DOHH2 (cell line): ENCODE measurements around the gene CBLN4.

Source experiments
- H3F3A ChIP-seq: fragments of 200-600 bp; sonication (generic), shearing (Covaris generic); 2 replicates; pipeline ENCODE4 v1.6.0; 2016; ENCODE audit warnings: antibody characterized with exemption, mild to moderate bottlenecking; ENCODE audit not compliant: control insufficient read depth, insufficient read depth
- H3K27ac ChIP-seq: fragments of 200-600 bp; sonication (generic); 2 replicates; pipeline ENCODE4 v1.5.1; 2014; ENCODE audit warnings: low read depth, mild to moderate bottlenecking, low read length, moderate library complexity
- H3K27me3 ChIP-seq: fragments of 200-600 bp; sonication (generic); 2 replicates; pipeline ENCODE4 v1.6.1; 2014; ENCODE audit warnings: mild to moderate bottlenecking, low read length, mixed read lengths; ENCODE audit not compliant: control insufficient read depth
- H3K36me3 ChIP-seq: fragments of 200-600 bp; sonication (generic); 2 replicates; pipeline ENCODE4 v1.6.1; 2014; ENCODE audit warnings: mild to moderate bottlenecking, low read length, moderate library complexity, mixed read lengths; ENCODE audit not compliant: control insufficient read depth
- H3K4me1 ChIP-seq: fragments of 200-600 bp; sonication (generic); 2 replicates; pipeline ENCODE4 v1.6.1; 2014; ENCODE audit warnings: mild to moderate bottlenecking, low read length, mixed read lengths; ENCODE audit not compliant: control insufficient read depth
- H3K4me2 ChIP-seq: fragments of 200-600 bp; sonication (generic); 2 replicates; pipeline ENCODE4 v1.6.0; 2014; ENCODE audit warnings: mild to moderate bottlenecking, low read length, moderate library complexity
- H3K4me3 ChIP-seq: fragments of 200-600 bp; sonication (generic); 2 replicates; pipeline ENCODE4 v1.5.1; 2014; ENCODE audit warnings: mild to moderate bottlenecking, low read length, mixed read lengths
- H3K79me2 ChIP-seq: fragments of 200-600 bp; sonication (generic); 2 replicates; pipeline ENCODE4 v1.6.1; 2014; ENCODE audit warnings: mild to moderate bottlenecking, low read length, mixed read lengths; ENCODE audit not compliant: control insufficient read depth
- H3K9me2 ChIP-seq: fragments of 200-600 bp; sonication (generic); replicated peaks from 2 replicates; pipeline ENCODE4 v1.6.1; 2014; ENCODE audit warnings: mild to moderate bottlenecking, low read length, mixed read lengths; ENCODE audit not compliant: control insufficient read depth
- H3K9me3 ChIP-seq: fragments of 200-600 bp; sonication (generic); 2 replicates; pipeline ENCODE4 v1.6.1; 2014; ENCODE audit warnings: antibody characterized with exemption, low read length, mixed read lengths; ENCODE audit not compliant: control insufficient read depth, insufficient read depth
- H4K20me1 ChIP-seq: fragments of 200-600 bp; sonication (generic); 2 replicates; pipeline ENCODE4 v1.6.0; 2014; ENCODE audit warnings: low read depth, mild to moderate bottlenecking, antibody characterized with exemption, low read length, moderate library complexity; ENCODE audit not compliant: control insufficient read depth, insufficient read depth
- EZH2phosphoT487 ChIP-seq: fragments of 200-600 bp; sonication (generic); IDR thresholded peaks from 2 replicates; pipeline ENCODE4 v1.6.1; 2017; ENCODE audit warnings: borderline replicate concordance, mild to moderate bottlenecking, antibody characterized with exemption, low read length, moderate library complexity, mixed read lengths
- TF ChIP-seq, protein P1 (sequence below): fragments of 200-600 bp; sonication (generic); IDR thresholded peaks from one replicate; pipeline ENCODE4 v1.5.1; 2014; ENCODE audit warnings: antibody characterized with exemption, mild to moderate bottlenecking, low read depth, low read length; ENCODE audit not compliant: poor library complexity, severe bottlenecking

CBLN4 gene

DNA sequence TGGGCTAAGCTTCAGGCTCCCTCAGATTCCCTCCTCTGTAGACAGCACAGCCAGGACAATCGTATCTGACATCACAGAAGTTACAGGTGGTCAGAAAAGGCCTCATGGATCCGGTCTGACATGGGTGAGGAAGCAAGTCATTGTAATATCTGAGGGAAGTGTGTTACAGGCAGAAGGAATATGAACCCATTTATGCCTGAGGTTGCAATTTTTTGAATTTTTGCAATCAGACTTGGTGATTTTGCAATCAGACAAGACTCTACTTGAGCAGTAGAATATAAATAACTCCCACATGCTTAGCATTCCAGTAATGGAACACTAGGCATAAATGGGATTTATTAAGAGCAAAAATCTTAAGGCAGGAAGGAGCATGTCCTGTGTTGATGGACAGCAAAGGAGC lies 52.1 kb downstream of the CBLN4 start:
- no peaks in the 10 kb centered on the region for H3K4me1 ChIP-seq
- H3K36me3 ChIP-seq, result no peaks in the 10 kb centered on the region
- no peaks in the 10 kb centered on the region for H3K9me3 ChIP-seq
- H3F3A ChIP-seq, result no peaks in the 10 kb centered on the region
- H3K4me3 ChIP-seq, result no peak overlapping the region
- no peak overlapping the region for H3K4me2 ChIP-seq
- TF ChIP-seq, protein P1, sequence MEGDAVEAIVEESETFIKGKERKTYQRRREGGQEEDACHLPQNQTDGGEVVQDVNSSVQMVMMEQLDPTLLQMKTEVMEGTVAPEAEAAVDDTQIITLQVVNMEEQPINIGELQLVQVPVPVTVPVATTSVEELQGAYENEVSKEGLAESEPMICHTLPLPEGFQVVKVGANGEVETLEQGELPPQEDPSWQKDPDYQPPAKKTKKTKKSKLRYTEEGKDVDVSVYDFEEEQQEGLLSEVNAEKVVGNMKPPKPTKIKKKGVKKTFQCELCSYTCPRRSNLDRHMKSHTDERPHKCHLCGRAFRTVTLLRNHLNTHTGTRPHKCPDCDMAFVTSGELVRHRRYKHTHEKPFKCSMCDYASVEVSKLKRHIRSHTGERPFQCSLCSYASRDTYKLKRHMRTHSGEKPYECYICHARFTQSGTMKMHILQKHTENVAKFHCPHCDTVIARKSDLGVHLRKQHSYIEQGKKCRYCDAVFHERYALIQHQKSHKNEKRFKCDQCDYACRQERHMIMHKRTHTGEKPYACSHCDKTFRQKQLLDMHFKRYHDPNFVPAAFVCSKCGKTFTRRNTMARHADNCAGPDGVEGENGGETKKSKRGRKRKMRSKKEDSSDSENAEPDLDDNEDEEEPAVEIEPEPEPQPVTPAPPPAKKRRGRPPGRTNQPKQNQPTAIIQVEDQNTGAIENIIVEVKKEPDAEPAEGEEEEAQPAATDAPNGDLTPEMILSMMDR, result no peak
- no peak for TF ChIP-seq EZH2phosphoT487
- H3K9me2 ChIP-seq, result no peaks in the 10 kb centered on the region
- H3K27me3 ChIP-seq, result no peaks in the 10 kb centered on the region
- no peaks in the 10 kb centered on the region for H4K20me1 ChIP-seq
- H3K27ac ChIP-seq, result no peak overlapping the region
- H3K79me2 ChIP-seq, result no peaks in the 10 kb centered on the region

DNA sequence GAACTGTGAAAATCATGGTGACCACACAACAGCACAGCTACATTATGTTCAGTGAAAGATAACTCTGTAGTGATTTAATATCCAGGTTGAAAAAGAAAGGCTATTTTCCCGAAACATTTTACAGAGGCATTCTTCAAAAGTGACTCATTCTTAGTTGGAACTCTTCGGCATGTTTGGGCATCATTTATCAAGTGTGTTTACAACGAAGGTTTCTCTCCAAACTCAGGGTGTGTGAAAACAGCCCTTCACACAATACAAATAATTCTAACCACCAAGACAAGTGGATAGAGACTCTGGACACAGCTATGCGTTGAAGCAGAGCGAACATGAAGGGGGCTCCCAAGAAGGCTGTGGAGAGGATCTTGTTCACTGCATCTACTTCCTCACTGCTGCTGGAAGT lies 57.6 kb downstream of the CBLN4 start:
- Histone ChIP-seq H3F3A (no peaks in the 10 kb centered on the region), H3K9me2 (no peaks in the 10 kb centered on the region), H3K4me1 (no peaks in the 10 kb centered on the region), H3K9me3 (peaks cover 3% of the 10 kb centered on the region; the same call in 1 of the 2 replicates), H3K27ac (no peak overlapping the region), H4K20me1 (no peaks in the 10 kb centered on the region), H3K36me3 (no peaks in the 10 kb centered on the region), H3K4me2 (no peak overlapping the region), H3K79me2 (no peaks in the 10 kb centered on the region), H3K27me3 (no peaks in the 10 kb centered on the region), H3K4me3 (no peak overlapping the region)
- TF ChIP-seq EZH2phosphoT487, result no peak
- TF ChIP-seq, protein P1, result no peak
